B cell (primary cell): ENCODE measurements around the gene PITPNB. TPM values are rescaled to one million over a fixed set of nuclear protein-coding genes. Genes with fewer than 3 reads are reported as not detected.

ENCODE experiments used
- ATAC-seq: fragments of 200-7000 bp; cut with Tn5 transposase; one replicate; pipeline ENCODE4 v1.10.0; 2021; ENCODE audit warnings: low read depth, mild to moderate bottlenecking, moderate number of reproducible peaks, moderate library complexity
- CTCF ChIA-PET: fragments of 350-600 bp; sonication (Branson Sonifier 250); formaldehyde crosslinking; loops from one replicate; lab custom pipeline; 2021; ENCODE audit warnings: antibody characterized with exemption, inconsistent platforms; lab: Charles Lee
- POLR2A ChIA-PET: fragments of 350-600 bp; sonication (Branson Sonifier 250); formaldehyde crosslinking; loops from one replicate; lab custom pipeline; 2021; ENCODE audit warnings: antibody characterized with exemption; lab: Charles Lee
- DNase-seq: peaks from one replicate; pipeline ENCODE4 v3.0.0; 2013
- H2AFZ ChIP-seq: 2 replicates; pipeline ENCODE4 v1.6.1; 2012; ENCODE audit warnings: mild to moderate bottlenecking, low read depth, low read length; ENCODE audit not compliant: insufficient read depth, poor library complexity, severe bottlenecking
- H3K27ac ChIP-seq, 2 donors: 1 replicate in 1 of 2; 2 replicates in 1 of 2; pipeline ENCODE4 v1.5.1; 2012 to 2013; ENCODE audit warnings: low read length in 2 of 2, mild to moderate bottlenecking in 2 of 2, moderate library complexity in 1 of 2
- H3K27me3 ChIP-seq, 4 experiments: fragments of 200-600 bp in 1 of 4; sonication (generic) in 1 of 4; replicated peaks in 1 of 4; 1 replicate in 2 of 4; 2 replicates in 2 of 4; pipeline versions ENCODE4 v1.6.1 to v1.7.0; 2013 to 2016; ENCODE audit warnings: low read length in 3 of 4, mild to moderate bottlenecking in 2 of 4, mixed read lengths in 1 of 4, moderate library complexity in 1 of 4; ENCODE audit not compliant: insufficient read depth in 4 of 4, control insufficient read depth in 3 of 4; ENCODE audit errors: control extremely low read depth in 1 of 4
- H3K36me3 ChIP-seq, 2 experiments: replicated peaks in 1 of 2; 1 replicate in 1 of 2; 2 replicates in 1 of 2; pipeline versions ENCODE4 v1.6.1 to v1.7.1; 2013; ENCODE audit warnings: low read length in 1 of 2; ENCODE audit not compliant: insufficient read depth in 2 of 2, control insufficient read depth in 1 of 2; ENCODE audit errors: control extremely low read depth in 1 of 2, extremely low read depth in 1 of 2
- H3K4me1 ChIP-seq, 2 donors: fragments of 200-600 bp in 1 of 2; sonication (generic) in 1 of 2; 1 replicate in 1 of 2; 2 replicates in 1 of 2; pipeline versions ENCODE4 v1.5.1 to v1.6.1; 2013 to 2017; ENCODE audit warnings: low read length in 2 of 2; ENCODE audit not compliant: control insufficient read depth in 2 of 2, insufficient read depth in 2 of 2
- H3K4me2 ChIP-seq: replicated peaks from 2 replicates; pipeline ENCODE3; 2012; ENCODE audit warnings: mild to moderate bottlenecking, low read depth, low read length; ENCODE audit not compliant: poor library complexity, severe bottlenecking
- H3K4me3 ChIP-seq, 5 experiments: fragments of 200-600 bp in 1 of 5; sonication (generic) in 1 of 5; 1 replicate in 3 of 5; 2 replicates in 2 of 5; pipeline versions ENCODE4 v1.5.1 to v1.7.0; 2011 to 2016; ENCODE audit warnings: low read length in 4 of 5, mild to moderate bottlenecking in 4 of 5, low read depth in 2 of 5, control low read depth in 1 of 5, moderate library complexity in 1 of 5; ENCODE audit not compliant: insufficient read depth in 1 of 5; ENCODE audit errors: control extremely low read depth in 1 of 5, extremely low read depth in 1 of 5
- H3K79me2 ChIP-seq: fragments of 200-600 bp; sonication (generic); one replicate; pipeline ENCODE4 v1.6.0; 2016; ENCODE audit warnings: low read length; ENCODE audit not compliant: control insufficient read depth, insufficient read depth
- H3K9ac ChIP-seq: fragments of 200-600 bp; sonication (generic); 2 replicates; pipeline ENCODE4 v1.6.1; 2017; ENCODE audit warnings: mild to moderate bottlenecking, low read length, moderate library complexity
- H3K9me3 ChIP-seq, 3 donors: one replicate each; pipeline versions ENCODE4 v1.6.1 to v1.7.1; 2013; ENCODE audit warnings: low read length in 2 of 3; ENCODE audit not compliant: control insufficient read depth in 2 of 3, insufficient read depth in 1 of 3; ENCODE audit errors: control extremely low read depth in 1 of 3
- H4K20me1 ChIP-seq: 2 replicates; pipeline ENCODE4 v1.6.0; 2012; ENCODE audit warnings: mild to moderate bottlenecking, low read length; ENCODE audit not compliant: insufficient read depth, control insufficient read depth, poor library complexity, severe bottlenecking
- H3K27ac Mint-ChIP-seq: one replicate; pipeline ENCODE4 v1.8.0; 2021; ENCODE audit warnings: mixed read lengths
- H3K27me3 Mint-ChIP-seq: one replicate; pipeline ENCODE4 v1.8.0; 2021; ENCODE audit warnings: mixed read lengths
- H3K4me1 Mint-ChIP-seq: one replicate; pipeline ENCODE4 v1.8.0; 2021; ENCODE audit warnings: mixed read lengths
- H3K4me3 Mint-ChIP-seq: one replicate; pipeline ENCODE4 v1.8.0; 2021; ENCODE audit warnings: mixed read lengths
- H3K9me3 Mint-ChIP-seq: one replicate; pipeline ENCODE4 v1.8.0; 2022; ENCODE audit warnings: mixed read lengths; ENCODE audit not compliant: insufficient read depth
- CTCF ChIP-seq: fragments of 200-600 bp; IDR thresholded peaks from one replicate; pipeline ENCODE4 v1.8.0; 2022; ENCODE audit warnings: antibody characterized with exemption, mild to moderate bottlenecking
- EZH2 ChIP-seq: IDR thresholded peaks from 2 replicates; pipeline ENCODE4 v1.6.1; 2012; ENCODE audit warnings: borderline replicate concordance, low read depth, mild to moderate bottlenecking, moderate library complexity, low read length; ENCODE audit not compliant: insufficient read depth, poor library complexity, severe bottlenecking
- WGBS: methylation state at CpG from one replicate; pipeline ENCODE4 v1.1.5; 2013; ENCODE audit warnings: missing lambda C conversion rate; ENCODE audit not compliant: insufficient coverage; 5-methylcytosine and 5-hydroxymethylcytosine counted together
- intact Hi-C: fragments of 100-400 bp; cut with micrococcal nuclease; formaldehyde crosslinking; loops from one replicate; pipeline ENCODE4 v1.10.0; 2022
- polyA plus RNA-seq: library from polyadenylated mRNA; depleted of rRNA; stranded (reverse); fragments of >200 nt; gene quantifications from 2 replicates; pipeline ENCODE4 v1.2.3, GENCODE V29; 2012
- total RNA-seq, 2 donors: library from RNA; stranded (reverse); fragments of 120-200 nt in 1 of 2; gene quantifications; 1 replicate in 1 of 2; 2 replicates in 1 of 2; pipeline versions ENCODE4 v1.2.3 to v1.2.4, GENCODE V29; 2013 to 2022

The PITPNB gene
- total and polyA plus RNA-seq, 2 donors (not counting 1 experiment from before 2014, with no cell fraction given) = 17.5 to 82.3 TPM

- DNase-seq (no peak), ATAC-seq (no peak)
- H4K20me1 ChIP-seq = no peaks in the 10 kb centered on the region
- no peak overlapping the region for H3K27ac ChIP-seq
- no peaks in the 10 kb centered on the region for H3K79me2 ChIP-seq
- Mint-ChIP-seq H3K4me1 (no peaks in the 10 kb centered on the region), H3K9me3 (no peaks in the 10 kb centered on the region), H3K27ac (no peak overlapping the region), H3K4me3 (no peak overlapping the region), H3K27me3 (no peaks in the 10 kb centered on the region)
- POLR2A ChIA-PET = no interaction called here
- no peaks in the 10 kb centered on the region for H3K27me3 ChIP-seq
- intact Hi-C loops = no loop called here
- CTCF ChIA-PET = no interaction called here
- TF ChIP-seq CTCF (no peak), EZH2 (no peak)
- H3K4me2 ChIP-seq = no peak overlapping the region
- H3K36me3 ChIP-seq = no peaks in the 10 kb centered on the region
- no peaks in the 10 kb centered on the region for H3K4me1 ChIP-seq
- H3K9me3 ChIP-seq = peaks cover 0 to 9% (median 0%) of the 10 kb centered on the region in 3 donors
- H2AFZ ChIP-seq = no peak overlapping the region
- H3K4me3 ChIP-seq = no peak overlapping the region
- no peak overlapping the region for H3K9ac ChIP-seq
- no CpG with 5 or more reads among the region's 4 CpGs for WGBS
These were observed 42.1 kb upstream of the PITPNB start for GRCh38 chr22:27961182-27961581.

GRCh38 chr22:27959335-27960090 lies 40.5 kb upstream of the PITPNB start:
- H3K4me3 Mint-ChIP-seq = no peak overlapping the region
- Histone ChIP-seq H3K27ac (no peak overlapping the region), H3K9ac (no peak overlapping the region), H3K4me2 (no peak overlapping the region), H2AFZ (no peak overlapping the region), H4K20me1 (no peaks in the 10 kb centered on the region), H3K79me2 (no peaks in the 10 kb centered on the region), H3K36me3 (no peaks in the 10 kb centered on the region), H3K4me1 (no peaks in the 10 kb centered on the region), H3K27me3 (no peaks in the 10 kb centered on the region), H3K4me3 (no peak overlapping the region), H3K9me3 (peaks cover 0 to 10% (median 0%) of the 10 kb centered on the region in 3 donors)
- ChIA-PET CTCF (interaction anchor here (1.5 kb wide), 1 partner anchor 9 kb away, joined by 6 read pairs; no protein-coding TSS in a partner anchor), POLR2A (no interaction called here)
- DNase-seq = no peak
- 95% methylated on average over 5 of the region's 8 CpGs for WGBS
- intact Hi-C loops = no loop called here
- no peak for TF ChIP-seq EZH2
- no peak for TF ChIP-seq CTCF
- H3K4me1 Mint-ChIP-seq = no peaks in the 10 kb centered on the region
- ATAC-seq = no peak
- H3K27ac Mint-ChIP-seq = no peak overlapping the region
- H3K9me3 Mint-ChIP-seq = no peaks in the 10 kb centered on the region
- no peaks in the 10 kb centered on the region for H3K27me3 Mint-ChIP-seq
